ENCODE measurements around the gene OXNAD1. TPM values are rescaled to one million over a fixed set of nuclear protein-coding genes. Genes with fewer than 3 reads are reported as not detected.

The OXNAD1 gene
- total RNA-seq, 3 donors from 2014 or later: 13.1 to 22.8 (median 15.7) TPM

- intact Hi-C loops (cut with DNase I; ENCODE audit: low total_unique reads): loop anchor here (5.0 kb wide), 1 partner anchor 1974 kb away; no protein-coding TSS in a partner anchor
- Histone ChIP-seq H3K27me3 (no peaks in the 10 kb centered on the region), H3K4me3 (no peak overlapping the region), H3K4me1 (no peaks in the 10 kb centered on the region), H3K36me3 (no peaks in the 10 kb centered on the region), H3K27ac (no peak overlapping the region), H3K9me3 (no peaks in the 10 kb centered on the region)
- no peak for DNase-seq (ENCODE audit: low spot score in 2 of 2)
- TF ChIP-seq POLR2A (IDR thresholded peaks at IDR 0.05) (no peak), POLR2AphosphoS5 (IDR thresholded peaks at IDR 0.05) (no peak)
- TF ChIP-seq, protein P1, sequence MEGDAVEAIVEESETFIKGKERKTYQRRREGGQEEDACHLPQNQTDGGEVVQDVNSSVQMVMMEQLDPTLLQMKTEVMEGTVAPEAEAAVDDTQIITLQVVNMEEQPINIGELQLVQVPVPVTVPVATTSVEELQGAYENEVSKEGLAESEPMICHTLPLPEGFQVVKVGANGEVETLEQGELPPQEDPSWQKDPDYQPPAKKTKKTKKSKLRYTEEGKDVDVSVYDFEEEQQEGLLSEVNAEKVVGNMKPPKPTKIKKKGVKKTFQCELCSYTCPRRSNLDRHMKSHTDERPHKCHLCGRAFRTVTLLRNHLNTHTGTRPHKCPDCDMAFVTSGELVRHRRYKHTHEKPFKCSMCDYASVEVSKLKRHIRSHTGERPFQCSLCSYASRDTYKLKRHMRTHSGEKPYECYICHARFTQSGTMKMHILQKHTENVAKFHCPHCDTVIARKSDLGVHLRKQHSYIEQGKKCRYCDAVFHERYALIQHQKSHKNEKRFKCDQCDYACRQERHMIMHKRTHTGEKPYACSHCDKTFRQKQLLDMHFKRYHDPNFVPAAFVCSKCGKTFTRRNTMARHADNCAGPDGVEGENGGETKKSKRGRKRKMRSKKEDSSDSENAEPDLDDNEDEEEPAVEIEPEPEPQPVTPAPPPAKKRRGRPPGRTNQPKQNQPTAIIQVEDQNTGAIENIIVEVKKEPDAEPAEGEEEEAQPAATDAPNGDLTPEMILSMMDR (IDR thresholded peaks at IDR 0.05): no peak
Observed at GRCh38 chr3:16318176-16318575, 53.2 kb downstream of the OXNAD1 start.

- intact Hi-C loops (cut with DNase I; ENCODE audit: low total_unique reads): loop anchor here (5.0 kb wide), 1 partner anchor 1973 kb away; no protein-coding TSS in a partner anchor
- TF ChIP-seq POLR2AphosphoS5 (IDR thresholded peaks at IDR 0.05) (no peak), POLR2A (IDR thresholded peaks at IDR 0.05) (no peak)
- TF ChIP-seq, protein P1 (IDR thresholded peaks at IDR 0.05): no peak
- DNase-seq (ENCODE audit: low spot score in 2 of 2): no peak
- Histone ChIP-seq H3K27me3 (no peaks in the 10 kb centered on the region), H3K9me3 (no peaks in the 10 kb centered on the region), H3K27ac (no peak overlapping the region), H3K4me1 (no peaks in the 10 kb centered on the region), H3K4me3 (no peak overlapping the region), H3K36me3 (no peaks in the 10 kb centered on the region)
Observed at GRCh38 chr3:16319307-16319706, 54.3 kb downstream of the OXNAD1 start.

GRCh38 chr3:16319723-16320122 is 54.7 kb downstream of the OXNAD1 start:
- H3K36me3 ChIP-seq: no peaks in the 10 kb centered on the region
- H3K27me3 ChIP-seq: no peaks in the 10 kb centered on the region
- intact Hi-C loops (cut with DNase I; ENCODE audit: low total_unique reads): loop anchor here (5.0 kb wide), 1 partner anchor 1973 kb away; no protein-coding TSS in a partner anchor
- TF ChIP-seq POLR2AphosphoS5 (IDR thresholded peaks at IDR 0.05) (no peak), POLR2A (IDR thresholded peaks at IDR 0.05) (no peak)
- TF ChIP-seq, protein P1 (IDR thresholded peaks at IDR 0.05): no peak
- no peak overlapping the region for H3K27ac ChIP-seq
- no peaks in the 10 kb centered on the region for H3K9me3 ChIP-seq
- DNase-seq (ENCODE audit: low spot score in 2 of 2): no peak
- no peaks in the 10 kb centered on the region for H3K4me1 ChIP-seq
- H3K4me3 ChIP-seq: no peak overlapping the region

- intact Hi-C loops (cut with DNase I; ENCODE audit: low total_unique reads): no loop called here
- H3K27ac ChIP-seq: no peak overlapping the region
Observed at GRCh38 chr3:16320711-16321110, 55.7 kb downstream of the OXNAD1 start.

GRCh38 chr3:16322189-16322588 is 57.2 kb downstream of the OXNAD1 start:
- no peaks in the 10 kb centered on the region for H3K9me3 ChIP-seq
- H3K36me3 ChIP-seq: no peaks in the 10 kb centered on the region
- no peak for DNase-seq (ENCODE audit: low spot score in 2 of 2)
- no peak overlapping the region for H3K4me3 ChIP-seq
- TF ChIP-seq POLR2AphosphoS5 (IDR thresholded peaks at IDR 0.05) (no peak), POLR2A (IDR thresholded peaks at IDR 0.05) (no peak)
- TF ChIP-seq, protein P1 (IDR thresholded peaks at IDR 0.05): no peak
- H3K27me3 ChIP-seq: no peaks in the 10 kb centered on the region
- H3K27ac ChIP-seq: no peak overlapping the region
- H3K4me1 ChIP-seq: no peaks in the 10 kb centered on the region
- intact Hi-C loops (cut with DNase I; ENCODE audit: low total_unique reads): no loop called here

More at GRCh38 chr3:16320711-16321110, 55.7 kb downstream of the OXNAD1 start:
- no peak for DNase-seq (ENCODE audit: low spot score in 2 of 2)
- Histone ChIP-seq H3K4me1 (no peaks in the 10 kb centered on the region), H3K9me3 (no peaks in the 10 kb centered on the region), H3K36me3 (no peaks in the 10 kb centered on the region), H3K27me3 (no peaks in the 10 kb centered on the region), H3K4me3 (no peak overlapping the region)
- TF ChIP-seq, protein P1 (IDR thresholded peaks at IDR 0.05): no peak
